ENCODE results near the gene IGFLR1.
A peak's percentile ranks its signal among the peaks of the same experiment; 100 is the strongest.
"Not testable (repeated sequence)": the region's sequence is repeated elsewhere in the genome, so short reads cannot be mapped to it uniquely, and the experiment has no call there.

IGFLR1 gene

GRCh38 chr19:35777086-35777841, 35.0 kb upstream of the IGFLR1 start:
- DNase-seq = no peak

DNA sequence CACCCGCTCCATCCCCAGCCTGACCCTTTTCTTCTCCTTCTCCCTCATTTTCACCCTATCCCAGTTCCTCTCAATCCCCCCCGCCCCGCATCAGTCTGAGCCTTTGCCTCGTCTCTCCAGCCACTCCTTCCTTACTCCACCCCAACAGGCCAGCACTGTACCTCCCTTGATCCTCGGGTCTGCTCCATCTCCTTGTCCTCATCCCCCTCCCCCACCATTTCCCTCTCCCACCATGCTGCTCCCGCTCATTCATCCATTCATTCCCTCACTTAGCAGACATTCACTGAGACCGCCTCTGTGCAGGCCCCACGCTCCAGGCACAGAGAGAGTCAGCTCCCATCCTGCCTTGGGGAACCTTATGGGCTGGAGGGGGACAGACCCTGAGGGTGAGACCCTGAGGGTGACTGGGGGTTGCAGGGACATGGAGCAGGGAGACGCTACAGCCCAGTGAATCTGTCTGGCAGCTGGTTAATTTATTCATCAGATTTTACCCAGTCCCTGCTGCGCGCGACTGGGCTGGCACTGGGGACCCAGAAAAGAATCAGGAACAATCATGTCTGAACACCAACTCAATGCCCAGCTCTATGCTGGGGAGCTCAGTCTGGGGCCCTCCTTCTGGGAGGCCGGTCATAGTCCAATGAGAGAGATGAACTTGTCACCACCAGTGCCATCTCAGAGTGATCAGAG, 34.0 kb upstream of the IGFLR1 start:
- DNase-seq = no peak

- DNase-seq = peak; percentile 96
Measured at GRCh38 chr19:35775298-35776101, 33.2 kb upstream of the IGFLR1 start, which contains the start of gene ARHGAP33. ARHGAP33 (plus strand) TSS chr19:35775564; CDS start chr19:35775659, 95 bp downstream.

GRCh38 chr19:35775046-35775297, 32.7 kb upstream of the IGFLR1 start:
- no peak for DNase-seq

DNA sequence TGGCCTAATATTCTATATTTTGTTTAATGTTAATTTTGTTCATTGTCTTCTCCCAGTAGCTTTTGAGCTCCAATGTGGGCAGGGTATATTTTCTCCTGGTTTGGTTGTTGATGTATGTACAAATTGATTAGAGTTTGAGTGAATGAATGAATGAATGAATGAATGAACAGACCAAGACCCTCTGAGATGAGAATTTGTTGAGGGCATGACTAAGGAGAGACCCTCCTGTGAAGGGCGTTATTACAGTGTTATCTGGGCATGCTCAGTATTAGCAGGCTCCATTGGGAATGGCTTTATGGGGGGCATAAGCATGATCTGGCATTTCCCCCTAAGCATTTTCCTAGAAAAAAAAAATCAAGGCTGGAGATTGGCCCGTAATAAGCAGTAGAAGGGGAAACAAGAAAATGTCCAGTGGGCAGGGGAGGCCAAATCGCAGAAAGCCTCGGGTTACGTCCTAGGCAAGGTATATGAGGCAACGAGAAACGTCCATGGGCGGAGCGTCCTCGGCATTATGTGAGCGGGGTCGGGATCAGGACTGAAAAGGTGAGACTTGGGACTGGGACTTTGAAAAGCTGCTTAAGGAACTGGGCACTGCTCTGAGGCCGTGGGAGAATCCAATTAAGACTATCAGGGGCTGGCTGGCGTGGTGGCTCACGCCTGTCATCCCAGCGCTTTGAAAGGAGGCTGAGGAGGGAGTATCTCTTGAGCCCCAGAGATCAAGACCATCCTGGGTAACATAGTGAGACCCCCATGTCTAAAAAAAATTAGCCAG, 32.2 kb upstream of the IGFLR1 start:
- DNase-seq = no peak

GRCh38 chr19:35773020-35773806, 31.0 kb upstream of the IGFLR1 start:
- no peak for DNase-seq

- not testable (repeated sequence) for DNase-seq
Measured at GRCh38 chr19:35772362-35772761, 30.1 kb upstream of the IGFLR1 start.

DNA sequence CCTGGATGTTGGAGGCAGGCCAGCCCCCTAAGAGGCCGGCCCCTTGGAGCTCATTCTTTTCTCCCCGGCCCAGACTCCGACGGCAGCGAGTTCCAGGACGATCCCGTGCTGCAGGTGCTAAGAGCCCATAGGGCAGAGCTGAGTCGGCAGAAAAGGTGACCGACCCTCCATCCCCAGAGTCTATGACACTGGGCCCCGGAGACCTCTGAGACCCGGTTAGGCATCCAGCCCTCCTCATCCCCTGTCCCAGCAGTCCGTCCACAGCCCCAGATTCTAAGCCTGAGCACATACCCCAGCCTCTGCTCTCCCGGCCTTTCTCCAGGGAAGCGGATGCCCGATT, 25.8 kb upstream of the IGFLR1 start:
- no peak for DNase-seq

GRCh38 chr19:35767288-35768081, 25.2 kb upstream of the IGFLR1 start:
- no peak for DNase-seq

GRCh38 chr19:35766571-35767104, 24.4 kb upstream of the IGFLR1 start:
- no peak for DNase-seq

GRCh38 chr19:35764432-35765315, 22.4 kb upstream of the IGFLR1 start:
- DNase-seq = no peak

GRCh38 chr19:35760711-35761349, 18.6 kb upstream of the IGFLR1 start:
- DNase-seq = no peak

DNA sequence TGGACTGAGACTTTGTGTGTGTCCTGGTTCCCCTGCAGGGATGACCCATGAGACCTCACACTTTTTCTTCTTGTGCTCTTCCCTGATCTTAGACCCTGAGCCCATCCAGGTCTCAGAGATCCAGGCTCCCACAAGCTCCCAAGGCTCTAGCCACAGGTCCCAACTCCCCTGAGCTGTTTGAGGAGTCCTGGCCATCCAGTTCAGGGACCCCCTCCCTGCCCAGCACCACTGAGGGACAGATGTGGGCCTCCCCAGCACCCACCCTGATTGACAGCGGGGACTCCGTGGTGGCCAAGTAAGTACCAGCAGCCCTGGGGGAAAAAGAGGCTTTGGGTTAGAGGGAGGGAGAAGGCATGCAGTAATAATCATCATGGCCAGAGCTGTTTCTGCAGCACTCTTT, 17.4 kb upstream of the IGFLR1 start:
- DNase-seq = no peak

DNA sequence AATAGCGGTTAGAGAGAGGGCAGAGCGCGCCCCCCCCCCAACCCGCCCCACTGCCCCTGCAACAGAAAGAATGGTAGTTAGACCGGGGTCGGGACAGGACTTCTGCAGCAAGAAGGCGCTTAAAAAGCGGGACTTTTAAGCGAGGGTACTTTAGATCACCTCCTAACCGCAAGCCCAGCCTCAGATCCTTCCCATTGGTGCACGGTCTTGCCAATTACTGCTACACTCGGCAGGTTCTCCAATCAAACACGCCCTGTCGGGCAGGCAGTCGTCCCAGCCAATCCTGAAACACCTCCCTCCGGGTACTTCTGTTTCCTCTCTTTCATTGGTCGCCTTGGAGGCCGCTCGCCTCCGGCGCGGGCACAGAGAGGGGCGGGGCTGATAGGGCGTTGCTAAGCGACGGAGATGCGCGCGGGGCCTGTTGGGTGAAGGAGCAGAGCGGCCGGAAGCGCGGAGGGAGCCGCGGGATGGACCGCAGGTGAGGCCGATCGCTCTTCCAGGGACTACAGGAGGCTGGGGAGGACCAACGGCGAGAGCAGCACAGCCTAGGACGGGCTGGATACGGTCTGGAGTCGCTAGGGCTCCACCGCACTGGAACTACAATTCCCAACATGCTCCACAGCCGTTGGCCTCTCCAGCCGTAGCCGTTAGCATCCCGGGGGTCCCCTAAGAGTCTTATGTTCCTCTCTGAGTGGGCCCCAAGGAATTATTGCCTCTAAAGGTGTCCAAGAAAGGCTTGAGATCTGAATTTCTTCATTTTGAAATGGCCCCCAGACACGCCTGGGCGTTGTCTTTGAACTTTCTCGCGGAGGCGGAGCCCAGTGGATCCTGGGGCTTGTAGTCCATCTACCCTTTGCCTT, 15.7 kb upstream of the IGFLR1 start, which contains the start of gene PROSER3:
Gene PROSER3, plus strand, starts transcription at position 428 of the 860 bp plus-strand sequence. Its CDS starts 40 bp downstream, at position 468.
- peak; percentile 98 for DNase-seq

DNA sequence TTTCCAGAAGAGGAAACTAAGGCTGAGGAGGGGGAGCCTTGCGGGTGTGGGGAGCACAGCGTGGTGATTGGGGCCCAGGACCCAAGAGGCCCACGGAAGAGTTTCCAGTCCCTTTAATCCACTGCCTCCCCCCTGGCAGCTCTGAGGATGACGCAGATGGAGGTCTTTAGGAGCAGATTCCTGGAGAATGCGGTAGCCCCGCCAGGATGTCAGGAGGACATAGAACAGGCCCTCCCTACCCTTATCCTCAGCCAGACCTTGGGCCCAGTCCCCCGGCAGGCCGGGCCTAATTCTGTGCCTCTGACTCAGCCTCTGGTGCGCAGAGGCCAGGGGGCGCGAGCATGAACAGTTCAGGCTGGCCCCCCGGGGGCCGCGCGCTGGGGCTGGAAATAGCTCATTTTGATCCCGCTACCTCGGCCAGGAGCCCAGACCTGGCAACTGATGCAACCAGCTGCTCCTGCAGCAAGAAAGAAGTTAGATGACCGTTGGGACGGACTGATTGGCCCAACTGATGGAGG, 15.0 kb upstream of the IGFLR1 start:
- no peak for DNase-seq

- no peak for DNase-seq
Measured at GRCh38 chr19:35756377-35757230, 14.4 kb upstream of the IGFLR1 start, which contains the start of gene HSPB6. HSPB6 (minus strand) TSS chr19:35757029; CDS start chr19:35757008, 21 bp downstream.
